IMR-90 (cell line): ENCODE data around the gene PAK4. TPM values are rescaled to one million over a fixed set of nuclear protein-coding genes. Genes with fewer than 3 reads are reported as not detected.

Experiments used
- ATAC-seq: fragments of 200-7000 bp; cut with Tn5 transposase; 2 replicates; pipeline ENCODE4 v1.9.1; 2020; ENCODE audit warnings: low read depth, mild to moderate bottlenecking, moderate library complexity
- BruUV-seq: library from RNA; stranded (reverse); fragments of 400-500 nt; replicated peaks from 2 replicates; lab custom pipeline; 2021; lab: Mats Ljungman, UMichigan
- CTCF ChIA-PET: fragments of 300-600 bp; formaldehyde crosslinking; extraction: SDS; loops from one replicate; lab custom pipeline; 2021; ENCODE audit warnings: antibody characterized with exemption; lab: Yijun Ruan, JAX
- POLR2A ChIA-PET: fragments of 300-600 bp; sonication (Branson Sonifier 250); formaldehyde crosslinking; loops from one replicate; lab custom pipeline; 2022; ENCODE audit warnings: antibody characterized with exemption; ENCODE audit not compliant: unreplicated experiment; lab: Charles Lee
- DNase-seq: peaks from one replicate; pipeline ENCODE4 v3.0.0; 2013
- H2AFZ ChIP-seq: replicated peaks from 2 replicates; pipeline ENCODE3; 2013; ENCODE audit warnings: low read length, mild to moderate bottlenecking; ENCODE audit not compliant: poor library complexity
- H2AK5ac ChIP-seq: 2 replicates; pipeline ENCODE4 v1.6.1; 2013; ENCODE audit warnings: low read depth, low read length, inconsistent platforms
- H2AK9ac ChIP-seq: replicated peaks from 2 replicates; pipeline ENCODE3; 2013; ENCODE audit warnings: mild to moderate bottlenecking, low read depth, low read length, moderate library complexity; ENCODE audit not compliant: poor library complexity
- H2BK120ac ChIP-seq: 2 replicates; pipeline ENCODE4 v1.6.1; 2013; ENCODE audit warnings: low read depth, low read length, inconsistent platforms
- H2BK15ac ChIP-seq: 3 replicates; pipeline ENCODE4 v1.6.1; 2013; ENCODE audit warnings: low read depth, low read length, inconsistent platforms
- H2BK20ac ChIP-seq: 2 replicates; pipeline ENCODE4 v1.6.1; 2013; ENCODE audit warnings: low read depth, mild to moderate bottlenecking, inconsistent platforms, low read length, moderate library complexity
- H2BK5ac ChIP-seq: 2 replicates; pipeline ENCODE4 v1.6.1; 2013; ENCODE audit warnings: mild to moderate bottlenecking, low read depth, low read length, inconsistent platforms; ENCODE audit not compliant: poor library complexity, severe bottlenecking
- H3K14ac ChIP-seq: replicated peaks from 2 replicates; pipeline ENCODE4 v1.6.1; 2013; ENCODE audit warnings: low read depth, low read length, inconsistent platforms
- H3K18ac ChIP-seq: 2 replicates; pipeline ENCODE4 v1.6.1; 2013; ENCODE audit warnings: low read depth, low read length, control low read depth
- H3K23ac ChIP-seq: 2 replicates; pipeline ENCODE4 v1.6.1; 2013; ENCODE audit warnings: low read depth, low read length, inconsistent platforms
- H3K27ac ChIP-seq: 2 replicates; pipeline ENCODE4 v1.5.1; 2013; ENCODE audit warnings: mild to moderate bottlenecking, control low read depth, low read length; ENCODE audit not compliant: insufficient read depth
- H3K27me3 ChIP-seq: 2 replicates; pipeline ENCODE4 v1.6.1; 2013; ENCODE audit warnings: low read length; ENCODE audit not compliant: control insufficient read depth, insufficient read depth
- H3K36me3 ChIP-seq: 2 replicates; pipeline ENCODE4 v1.6.1; 2013; ENCODE audit warnings: low read length, mixed read lengths; ENCODE audit not compliant: control insufficient read depth, insufficient read depth
- H3K4ac ChIP-seq: 2 replicates; pipeline ENCODE4 v1.6.1; 2013; ENCODE audit warnings: low read depth, low read length, inconsistent platforms
- H3K4me1 ChIP-seq: 2 replicates; pipeline ENCODE4 v1.6.1; 2013; ENCODE audit warnings: low read length, mixed read lengths; ENCODE audit not compliant: control insufficient read depth, insufficient read depth
- H3K4me2 ChIP-seq: 2 replicates; pipeline ENCODE4 v1.6.1; 2013; ENCODE audit warnings: low read depth, mild to moderate bottlenecking, control low read depth, low read length, moderate library complexity
- H3K4me3 ChIP-seq: 2 replicates; pipeline ENCODE4 v1.5.1; 2013; ENCODE audit warnings: low read depth, mild to moderate bottlenecking, control low read depth, low read length, moderate library complexity; ENCODE audit not compliant: insufficient read depth
- H3K56ac ChIP-seq: 2 replicates; pipeline ENCODE4 v1.6.1; 2013; ENCODE audit warnings: low read length, inconsistent platforms; ENCODE audit not compliant: insufficient read depth; ENCODE audit errors: extremely low read depth
- H3K79me1 ChIP-seq, 2 experiments: 2 replicates each; pipeline ENCODE4 v1.6.1; 2013; ENCODE audit warnings: low read length in 2 of 2, inconsistent platforms in 1 of 2, low read depth in 1 of 2
- H3K9ac ChIP-seq: 2 replicates; pipeline ENCODE4 v1.6.1; 2013; ENCODE audit warnings: low read depth, low read length, control low read depth
- H3K9me1 ChIP-seq: 2 replicates; pipeline ENCODE4 v1.6.1; 2013; ENCODE audit warnings: low read length, inconsistent platforms; ENCODE audit not compliant: insufficient read depth
- H3K9me3 ChIP-seq: 2 replicates; pipeline ENCODE4 v1.6.1; 2013; ENCODE audit warnings: low read length; ENCODE audit not compliant: control insufficient read depth, insufficient read depth
- H4K20me1 ChIP-seq: 2 replicates; pipeline ENCODE4 v1.6.1; 2013; ENCODE audit warnings: low read length, inconsistent platforms; ENCODE audit not compliant: insufficient read depth
- H4K5ac ChIP-seq: 2 replicates; pipeline ENCODE4 v1.6.1; 2013; ENCODE audit warnings: mild to moderate bottlenecking, low read depth, low read length, control low read depth
- H4K8ac ChIP-seq, 2 experiments: 2 replicates each; pipeline ENCODE4 v1.6.1; 2013; ENCODE audit warnings: low read depth in 2 of 2, low read length in 2 of 2, control low read depth in 1 of 2, inconsistent platforms in 1 of 2
- H4K91ac ChIP-seq: 2 replicates; pipeline ENCODE4 v1.6.1; 2013; ENCODE audit warnings: low read depth, low read length, inconsistent platforms; ENCODE audit not compliant: insufficient read depth
- CEBPB ChIP-seq: IDR thresholded peaks from 2 replicates; pipeline ENCODE4 v1.6.1; 2012; ENCODE audit warnings: low read depth, low read length, improper control_type of control experiment
- CHD1 ChIP-seq: IDR thresholded peaks from 2 replicates; pipeline ENCODE4 v1.6.1; 2012; ENCODE audit warnings: low read depth, low read length, improper control_type of control experiment
- CTCF ChIP-seq: conservative IDR thresholded peaks from 2 replicates; pipeline ENCODE4 v1.5.1; 2012; ENCODE audit warnings: mild to moderate bottlenecking, low read depth, low read length, improper control_type of control experiment
- ELK1 ChIP-seq: fragments of 150-350 bp; IDR thresholded peaks from 2 replicates; pipeline ENCODE4 v1.6.1; 2016; ENCODE audit warnings: low read depth, mild to moderate bottlenecking, low read length, moderate library complexity, borderline replicate concordance
- FOS ChIP-seq: fragments of 150-350 bp; IDR thresholded peaks from 2 replicates; pipeline ENCODE4 v1.6.1; 2016; ENCODE audit warnings: low read depth, low read length
- MAZ ChIP-seq: IDR thresholded peaks from 2 replicates; pipeline ENCODE4 v1.6.1; 2012; ENCODE audit warnings: low read depth, mild to moderate bottlenecking, low read length, improper control_type of control experiment, moderate library complexity, borderline replicate concordance
- MXI1 ChIP-seq: IDR thresholded peaks from 2 replicates; pipeline ENCODE4 v1.6.1; 2012; ENCODE audit warnings: low read depth, mild to moderate bottlenecking, low read length, moderate library complexity, borderline replicate concordance
- NFE2L2 ChIP-seq: fragments of 150-350 bp; IDR thresholded peaks from 2 replicates; pipeline ENCODE4 v1.6.1; 2016; ENCODE audit warnings: low read depth, mild to moderate bottlenecking, low read length
- RAD21 ChIP-seq: IDR thresholded peaks from 2 replicates; pipeline ENCODE4 v1.6.1; 2012; ENCODE audit warnings: low read length, improper control_type of control experiment
- RCOR1 ChIP-seq: IDR thresholded peaks from 2 replicates; pipeline ENCODE4 v1.6.1; 2012; ENCODE audit warnings: mild to moderate bottlenecking, low read length, improper control_type of control experiment; ENCODE audit not compliant: insufficient replicate concordance
- RFX5 ChIP-seq: IDR thresholded peaks from 2 replicates; pipeline ENCODE4 v1.8.0; 2012; ENCODE audit warnings: low read depth, mild to moderate bottlenecking, low read length, moderate library complexity
- SMC3 ChIP-seq: fragments of 150-350 bp; IDR thresholded peaks from 2 replicates; pipeline ENCODE4 v1.6.1; 2016; ENCODE audit warnings: low read depth, mild to moderate bottlenecking, antibody characterized with exemption, low read length, moderate library complexity
- USF2 ChIP-seq: fragments of 150-350 bp; IDR thresholded peaks from 2 replicates; pipeline ENCODE4 v1.6.1; 2017; ENCODE audit warnings: mild to moderate bottlenecking, antibody characterized with exemption, low read length, low read depth
- WGBS, 2 experiments: methylation state at CpG; one replicate each; pipeline versions ENCODE4 v1.1.5 to v1.1.7; 2013; ENCODE audit warnings: missing lambda C conversion rate in 2 of 2; ENCODE audit not compliant: insufficient read length in 1 of 2; ENCODE audit errors: extremely low coverage in 2 of 2; 5-methylcytosine and 5-hydroxymethylcytosine counted together
- dilution Hi-C: fragments of 300-500 bp; cut with HindIII; formaldehyde crosslinking; loops from one replicate; pipeline ENCODE4 v1.14.3; 2018; ENCODE audit warnings: low sequenced_read_pairs; ENCODE audit not compliant: unreplicated experiment
- in situ Hi-C: fragments of 300-500 bp; cut with MboI; formaldehyde crosslinking; loops from 3 replicates; pipeline ENCODE4 v1.14.3; 2019; ENCODE audit warnings: low sequenced_read_pairs, inconsistent platforms, mixed read lengths
- intact Hi-C: fragments of 100-400 bp; cut with micrococcal nuclease; formaldehyde crosslinking; loops from 2 replicates; pipeline ENCODE4 v1.10.0; 2022
- polyA plus RNA-seq, 3 experiments: library from polyadenylated mRNA; depleted of rRNA; stranded (reverse); fragments of >200 nt; gene quantifications; 2 replicates each; pipeline ENCODE4 v1.2.3, GENCODE V29; 2012; ENCODE audit warnings: low replicate concordance in 1 of 3
- total RNA-seq: library from RNA; depleted of rRNA; stranded (reverse); fragments of >200 nt; gene quantifications from 2 replicates; pipeline ENCODE4 v1.2.3, GENCODE V29; 2012

Gene PAK4
- total and polyA plus RNA-seq, 2 of the 4 experiments (the other 2 are of a cell fraction) = 2.0 to 27.2 TPM

GRCh38 chr19:39147480-39147879 is 21.9 kb downstream of the PAK4 start:
- Histone ChIP-seq H3K27me3 (no peaks in the 10 kb centered on the region), H3K23ac (no peak overlapping the region), H2BK5ac (no peak overlapping the region), H3K56ac (no peak overlapping the region), H3K4me2 (no peak overlapping the region), H3K4ac (no peak overlapping the region), H3K4me3 (no peak overlapping the region), H3K79me1 (peaks cover 51 to 67% of the 10 kb centered on the region in 2 experiments), H3K9me3 (peaks cover 2% of the 10 kb centered on the region), H4K20me1 (peaks cover 50% of the 10 kb centered on the region), H3K14ac (no peak overlapping the region), H2AFZ (no peak overlapping the region), H4K91ac (no peak overlapping the region), H3K4me1 (peaks cover 2% of the 10 kb centered on the region; the same call in 1 of the 2 replicates), H3K18ac (no peak overlapping the region), H4K5ac (no peak overlapping the region), H3K9me1 (peaks cover 8% of the 10 kb centered on the region; the same call in 1 of the 2 replicates), H2BK15ac (no peak overlapping the region), H4K8ac (no peak overlapping the region), H2BK120ac (no peak overlapping the region), H2AK9ac (no peak overlapping the region), H3K9ac (no peak overlapping the region), H2AK5ac (no peak overlapping the region), H3K36me3 (peaks cover 3% of the 10 kb centered on the region; the same call in 1 of the 2 replicates), H3K27ac (no peak overlapping the region), H2BK20ac (no peak overlapping the region)
- no TSS peak for BruUV-seq
- intact Hi-C loops (no loop called here), in situ Hi-C loops (no loop called here), dilution Hi-C loops (no loop called here)
- ATAC-seq = no peak
- WGBS, 2 experiments = no CpG with 5 or more reads among the region's 3 CpGs
- POLR2A ChIA-PET = no interaction called here
- CTCF ChIA-PET = no interaction called here
- TF ChIP-seq RCOR1 = no peak
- no peak for TF ChIP-seq CHD1
- no peak for TF ChIP-seq CTCF
- TF ChIP-seq MXI1 = no peak
- TF ChIP-seq USF2 = no peak
- no peak for TF ChIP-seq NFE2L2
- TF ChIP-seq RFX5 = no peak
- no peak for TF ChIP-seq MAZ
- no peak for TF ChIP-seq RAD21
- TF ChIP-seq CEBPB = no peak
- TF ChIP-seq ELK1 = no peak
- TF ChIP-seq SMC3 = no peak
- no peak for TF ChIP-seq FOS
- DNase-seq = no peak
